NCI-H1436 treated with DMSO at 0.1 percent for 48 hours (cell line): ENCODE data around the gene RPL31.

Source experiments
- DNase-seq: peaks from one replicate; lab custom pipeline; 2025; lab: John Stamatoyannopoulos, UW

Gene RPL31

DNA sequence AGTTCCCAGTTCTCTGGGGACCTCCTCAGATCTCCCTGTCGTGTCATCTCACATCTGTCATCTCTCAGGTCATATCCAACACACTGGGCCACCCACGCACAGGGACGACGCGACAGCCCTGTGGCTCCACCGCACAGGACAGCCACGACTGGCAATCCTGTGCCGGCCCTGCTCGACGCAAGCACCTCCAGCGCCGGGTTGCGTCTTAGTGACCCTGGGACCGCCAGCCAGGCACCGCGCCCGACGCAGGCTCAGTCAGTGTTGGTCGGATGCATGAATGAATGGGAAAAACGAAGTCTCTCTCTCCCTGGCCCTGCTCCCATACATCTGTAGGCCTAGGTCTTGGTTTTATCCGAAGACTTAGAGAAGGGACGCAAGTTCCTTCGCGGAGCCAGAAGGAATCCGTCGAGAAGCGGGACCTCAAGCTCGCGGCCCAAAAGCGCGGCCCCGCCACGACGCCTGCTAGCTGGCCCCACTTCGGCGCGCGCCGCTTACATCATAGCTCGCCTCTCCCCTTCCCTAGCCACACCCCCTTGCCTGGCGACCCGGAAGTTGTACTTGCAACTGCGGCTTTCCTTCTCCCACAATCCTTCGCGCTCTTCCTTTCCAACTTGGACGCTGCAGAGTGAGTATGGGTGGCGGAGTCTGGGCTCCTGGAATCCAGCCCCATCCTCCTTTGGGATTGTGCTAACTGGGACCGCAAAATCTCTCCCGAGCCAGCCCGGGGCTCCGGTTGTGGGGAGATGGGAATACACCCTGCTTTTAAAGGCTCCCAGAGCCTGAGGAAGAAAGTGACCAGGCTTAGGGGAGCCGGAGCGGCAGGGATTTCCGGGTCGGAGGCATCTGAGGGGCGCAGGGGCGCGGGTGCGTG is at the start of gene RPL31:
Gene RPL31 (plus strand): TSS at position 599 of the 871 bp plus-strand sequence. CDS start 413 bp downstream, outside the sequence.
- peak; percentile 79 for DNase-seq

- no peak for DNase-seq
Observed at GRCh38 chr2:100952512-100952911, 49.6 kb upstream of the RPL31 start.

DNA sequence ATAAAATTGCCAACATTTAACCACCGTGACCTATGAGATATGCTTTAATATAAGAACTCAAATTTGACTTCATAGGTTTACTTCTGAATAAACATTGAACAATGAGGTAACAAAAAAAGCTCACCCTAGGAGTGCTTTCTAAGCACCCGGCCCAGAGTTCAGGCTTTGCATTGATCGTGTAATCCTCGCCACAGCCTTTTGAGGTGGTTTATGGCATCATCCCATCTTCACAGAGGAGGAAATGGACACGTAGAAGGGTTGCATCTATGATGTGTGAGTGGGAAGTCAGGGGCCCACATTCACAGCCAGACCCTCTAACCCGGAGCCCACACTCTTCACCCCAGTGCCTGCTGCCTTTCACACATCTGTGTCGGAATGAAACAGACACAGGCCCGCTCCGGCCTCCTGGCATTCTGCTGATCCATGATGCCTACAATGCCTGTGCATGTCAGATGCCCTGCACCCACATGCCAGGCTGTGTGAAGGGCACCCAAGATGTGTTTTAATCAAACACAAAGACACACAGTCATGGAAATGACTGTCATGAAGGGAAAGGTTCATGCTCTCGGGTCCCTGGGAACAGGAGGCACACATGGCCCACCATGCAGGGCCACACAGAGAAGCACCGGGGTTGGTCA is 48.6 kb upstream of the RPL31 start:
- no peak for DNase-seq

- no peak for DNase-seq
Observed at GRCh38 chr2:100954044-100954420, 48.1 kb upstream of the RPL31 start.

DNA sequence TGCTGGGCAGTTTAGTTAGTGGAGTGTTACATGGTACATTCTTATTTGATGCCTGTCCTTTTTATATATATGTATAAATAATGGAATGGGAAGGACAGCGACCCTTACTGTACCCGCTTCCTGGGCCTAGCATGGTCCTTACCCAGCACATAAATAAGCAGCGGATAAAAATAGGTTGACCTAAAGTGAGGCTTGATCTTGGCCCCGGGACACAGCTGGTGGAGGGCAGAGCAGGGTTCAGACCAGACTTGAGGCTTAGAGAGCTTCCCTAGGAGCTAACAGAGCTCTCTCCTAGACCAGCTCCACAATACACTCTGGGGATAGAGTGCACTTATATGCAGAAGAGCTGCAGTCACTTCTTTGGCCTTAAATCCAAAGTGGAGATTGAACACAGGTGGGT is 46.9 kb upstream of the RPL31 start:
- DNase-seq = no peak

- DNase-seq = no peak
Observed at GRCh38 chr2:100956081-100956480, 46.0 kb upstream of the RPL31 start.

DNA sequence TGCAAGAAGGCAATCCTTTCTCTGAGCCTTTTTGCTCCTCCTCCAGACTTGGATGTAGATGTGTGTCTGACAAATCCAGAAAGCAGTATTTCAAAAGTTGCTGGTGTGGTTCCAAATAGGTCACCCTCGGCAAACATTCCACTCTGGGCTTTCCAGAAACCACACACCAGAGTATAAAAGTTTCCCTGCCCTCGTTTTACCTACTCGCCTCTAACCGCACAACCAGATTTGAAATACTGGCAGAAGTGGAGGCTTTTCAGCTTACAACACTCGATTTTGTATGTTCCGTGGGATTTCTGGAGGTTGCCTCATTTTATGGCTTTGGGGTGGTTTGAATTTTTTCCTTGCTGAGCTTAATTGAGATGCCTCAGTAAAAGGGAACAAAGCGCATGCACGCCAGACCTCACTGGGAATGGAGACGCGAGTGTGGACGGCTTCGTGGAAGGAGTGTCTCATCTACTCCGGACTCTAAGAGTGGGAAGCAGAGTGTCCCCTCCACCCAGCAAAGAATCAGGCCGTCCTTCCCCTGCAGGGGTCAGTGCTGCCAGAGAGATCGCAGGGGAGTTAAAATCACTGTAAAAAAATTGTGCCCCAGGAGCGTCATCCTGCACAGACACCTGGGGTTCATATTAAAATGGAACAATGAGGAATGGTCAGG is 44.0 kb upstream of the RPL31 start:
- DNase-seq = no peak

DNA sequence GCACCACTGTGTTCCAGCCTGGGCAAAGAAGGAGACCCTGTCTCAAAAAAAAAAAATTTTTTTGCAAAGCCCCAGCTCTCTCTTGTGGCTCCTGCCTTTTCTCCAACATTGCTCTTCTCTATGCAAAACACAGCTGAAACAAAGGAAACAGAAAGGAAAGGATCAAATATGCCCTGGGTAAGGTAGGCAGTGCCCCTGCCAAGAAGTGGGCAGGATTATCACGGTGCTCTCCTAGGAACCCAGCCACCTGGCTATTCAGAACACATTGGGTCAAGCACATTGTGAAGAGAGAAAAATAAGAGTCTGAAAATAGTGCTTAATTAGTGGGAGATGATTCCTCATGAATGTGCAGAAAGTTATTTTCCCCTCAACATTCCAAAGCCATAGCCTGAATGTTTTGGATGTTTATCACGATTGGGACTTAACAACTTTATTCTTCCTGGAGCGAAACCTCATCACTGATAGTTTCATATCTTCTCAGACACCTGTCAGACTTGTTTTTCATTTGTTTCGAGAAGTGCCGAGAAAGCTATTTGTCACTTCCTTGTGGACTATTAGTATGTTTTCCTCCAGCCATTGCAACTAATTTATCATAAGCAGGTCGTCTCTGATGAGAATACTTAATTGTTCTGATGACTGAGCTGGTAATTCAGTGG is 42.7 kb upstream of the RPL31 start:
- DNase-seq = no peak

DNA sequence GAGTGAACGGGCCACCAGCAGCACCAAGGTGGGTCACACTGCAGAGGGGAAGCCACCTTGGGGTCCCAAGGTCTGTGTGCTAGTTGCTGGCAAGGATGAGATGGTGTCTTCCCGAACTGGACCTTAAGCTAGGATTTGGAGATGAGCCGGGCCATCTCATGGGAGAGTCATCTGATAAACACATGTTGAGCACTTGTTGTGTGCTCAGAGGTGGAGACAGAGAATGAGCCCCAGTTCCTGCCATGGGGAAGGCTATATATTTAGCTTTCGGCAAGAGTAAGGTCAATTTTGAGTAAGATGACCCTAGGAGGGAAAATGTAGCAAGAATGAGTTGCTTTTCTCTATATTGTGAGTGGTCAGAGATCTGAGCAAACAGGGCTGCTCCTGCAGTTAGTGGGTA is 41.4 kb upstream of the RPL31 start:
- no peak for DNase-seq

DNA sequence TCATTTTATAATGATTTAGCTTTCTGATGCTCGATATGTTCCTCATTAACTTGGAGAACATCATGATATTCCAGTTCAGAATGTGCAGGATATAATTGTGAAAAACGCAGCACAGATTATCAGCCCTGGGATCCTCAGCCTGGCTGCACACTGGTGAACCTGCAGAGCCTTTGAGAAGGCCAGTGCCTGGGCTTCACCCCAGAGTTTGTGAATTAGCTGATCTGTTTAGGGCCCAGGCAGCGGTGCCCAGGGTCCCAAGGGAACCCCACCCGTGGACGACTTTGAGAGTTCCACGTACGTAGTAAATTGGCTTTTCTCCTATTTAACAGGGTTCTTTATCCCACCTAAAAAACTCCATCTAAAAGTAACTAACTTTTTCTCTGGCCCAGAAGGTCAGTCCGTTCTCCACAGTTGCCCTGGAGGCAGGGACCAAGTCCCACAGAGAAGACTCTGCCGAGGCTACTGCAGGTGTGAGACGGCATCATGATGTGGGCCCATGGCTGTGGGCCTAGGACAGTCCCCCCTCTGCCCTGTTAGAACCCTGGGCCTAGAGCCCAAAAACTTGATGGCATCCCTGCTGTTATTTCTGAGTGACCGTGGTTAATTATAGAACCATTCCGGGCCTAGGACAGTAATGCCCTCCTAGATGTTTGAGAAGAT is 39.6 kb upstream of the RPL31 start:
- no peak for DNase-seq

DNA sequence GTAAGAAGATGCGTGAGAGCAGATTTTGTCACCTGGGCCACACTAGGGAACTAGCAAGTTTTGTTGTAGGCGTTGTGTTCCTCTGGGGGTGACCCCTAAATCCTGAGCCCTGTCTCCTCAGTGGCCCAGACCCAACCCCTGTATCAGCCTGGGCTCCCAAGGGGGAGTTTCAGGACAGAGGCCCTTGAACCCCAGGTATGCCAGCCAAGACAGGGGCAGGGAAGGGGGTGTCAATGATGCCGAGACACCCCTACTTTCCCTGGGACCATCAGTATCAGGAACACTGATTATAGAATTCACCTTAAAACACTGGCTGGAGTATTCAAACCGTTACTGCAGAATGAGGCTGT is 39.1 kb upstream of the RPL31 start:
- DNase-seq = no peak

DNA sequence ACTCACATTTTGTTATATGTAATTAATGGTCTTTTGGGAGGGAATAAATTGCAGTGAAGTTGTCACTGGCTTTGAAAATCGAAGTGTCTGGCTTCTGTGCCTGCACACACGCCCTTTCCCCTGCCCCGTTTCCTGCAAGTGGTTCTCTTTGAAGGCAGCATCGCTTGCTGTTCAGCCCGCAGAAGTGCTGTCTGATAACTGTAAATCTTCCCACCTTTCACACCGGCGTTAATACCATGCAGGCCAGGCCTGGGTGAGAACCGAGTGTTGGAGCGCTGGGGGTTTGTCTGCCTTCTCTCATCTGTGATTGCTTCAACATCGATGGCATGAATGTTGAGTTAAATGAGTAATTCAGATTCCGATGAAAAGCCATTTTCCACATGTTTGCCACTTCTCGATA is 37.9 kb upstream of the RPL31 start:
- no peak for DNase-seq

GRCh38 chr2:100964681-100965169 is 37.4 kb upstream of the RPL31 start:
- DNase-seq = no peak

DNA sequence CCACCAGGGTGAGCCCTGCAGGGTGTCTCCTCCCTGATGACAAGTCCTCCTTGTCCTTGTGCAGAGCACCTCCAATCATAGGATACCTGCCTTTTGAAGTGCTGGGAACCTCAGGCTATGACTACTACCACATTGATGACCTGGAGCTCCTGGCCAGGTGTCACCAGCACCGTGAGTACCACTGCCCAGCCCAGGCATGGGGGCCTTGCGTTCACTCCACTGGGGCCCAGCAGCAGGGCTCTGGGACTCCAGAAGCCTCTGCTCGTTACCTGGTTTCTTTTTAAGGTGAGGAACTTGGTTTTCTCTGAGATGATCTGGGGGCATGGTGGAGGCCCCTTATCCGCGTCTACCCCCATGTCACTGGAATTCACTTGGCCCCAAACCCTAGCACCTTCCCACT is 36.5 kb upstream of the RPL31 start:
- DNase-seq = no peak

- no peak for DNase-seq
Observed at GRCh38 chr2:100967716-100968115, 34.4 kb upstream of the RPL31 start.

DNA sequence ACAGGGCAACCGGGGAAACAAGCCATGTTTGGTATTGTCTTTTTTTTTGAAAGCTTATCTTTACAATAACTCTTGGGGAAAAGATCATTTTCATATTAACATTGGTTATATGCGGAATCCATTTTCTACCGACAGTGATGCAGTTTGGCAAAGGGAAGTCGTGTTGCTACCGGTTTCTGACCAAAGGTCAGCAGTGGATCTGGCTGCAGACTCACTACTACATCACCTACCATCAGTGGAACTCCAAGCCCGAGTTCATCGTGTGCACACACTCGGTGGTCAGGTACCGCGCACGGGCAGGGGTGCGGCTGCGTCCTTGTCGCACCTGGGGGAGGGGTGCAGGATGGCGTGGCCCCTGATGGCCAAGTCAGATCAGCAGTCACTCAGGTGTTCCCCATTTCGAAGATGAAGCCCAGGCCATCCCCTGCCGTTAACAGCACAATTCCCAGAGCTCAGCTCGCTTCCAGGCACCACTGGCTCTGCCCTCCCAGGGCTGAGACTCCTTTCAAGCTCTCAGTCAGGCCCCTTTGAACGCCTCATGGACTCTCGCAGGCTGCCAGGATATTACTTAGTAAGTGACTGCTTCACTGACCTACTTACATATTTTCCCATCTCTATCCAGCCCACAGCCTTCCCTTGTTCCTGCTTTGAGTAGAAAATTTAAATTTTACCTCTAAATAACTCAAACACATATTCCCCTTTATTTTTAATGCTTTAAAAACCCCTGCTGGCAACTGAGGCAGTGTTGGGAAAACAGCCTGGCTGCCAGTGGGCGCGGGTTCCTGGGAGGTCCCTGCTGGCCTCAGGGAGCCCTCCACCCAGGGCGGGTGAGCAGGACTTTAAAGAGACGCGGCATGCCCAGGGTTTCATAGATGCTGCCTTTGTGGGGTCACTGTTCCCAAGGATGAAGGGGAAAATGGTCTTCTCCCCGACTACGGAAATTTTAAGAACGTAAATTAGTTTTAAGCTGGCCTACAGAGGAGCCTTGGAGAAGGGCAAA is 33.6 kb upstream of the RPL31 start:
- DNase-seq = no peak

DNA sequence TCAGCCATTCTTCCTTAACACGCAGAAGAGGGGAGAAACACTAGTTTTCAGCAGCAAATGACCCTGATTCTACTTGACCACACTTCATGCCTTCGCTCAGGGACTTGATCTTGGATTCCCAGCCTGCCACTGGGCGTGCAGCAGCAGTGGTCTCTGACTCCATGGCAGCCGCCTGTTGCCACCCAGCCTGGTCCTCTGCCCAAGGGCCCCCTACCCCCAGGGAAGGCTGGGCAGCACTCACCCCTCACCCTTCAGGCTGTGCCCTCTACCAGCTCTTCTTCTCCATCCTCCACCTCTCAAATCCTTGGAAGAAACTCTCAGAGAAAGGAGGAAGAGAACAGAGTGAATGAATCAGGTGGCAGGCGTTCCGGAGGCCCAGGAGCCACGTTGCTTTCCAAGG is 32.1 kb upstream of the RPL31 start:
- DNase-seq = no peak

DNA sequence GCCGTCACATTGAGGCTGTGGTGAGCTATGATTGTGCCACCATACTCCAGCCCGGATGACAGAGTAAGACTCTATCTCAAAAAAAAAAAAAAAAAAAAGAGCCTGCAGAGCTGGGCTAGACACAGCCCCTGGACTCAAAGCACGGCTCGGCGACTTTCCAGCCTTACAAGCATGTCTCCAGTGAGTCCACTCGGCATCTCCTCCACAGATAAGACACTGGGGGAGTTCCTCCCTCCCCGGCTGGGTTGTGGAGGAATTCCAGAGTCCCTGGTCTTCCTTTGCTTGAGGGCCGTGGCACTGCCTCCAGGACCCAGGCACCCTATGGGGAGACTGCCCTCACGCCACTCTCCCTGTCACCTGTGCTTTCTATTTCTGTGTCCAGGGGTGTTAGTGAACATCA is 30.9 kb upstream of the RPL31 start:
- DNase-seq = no peak

DNA sequence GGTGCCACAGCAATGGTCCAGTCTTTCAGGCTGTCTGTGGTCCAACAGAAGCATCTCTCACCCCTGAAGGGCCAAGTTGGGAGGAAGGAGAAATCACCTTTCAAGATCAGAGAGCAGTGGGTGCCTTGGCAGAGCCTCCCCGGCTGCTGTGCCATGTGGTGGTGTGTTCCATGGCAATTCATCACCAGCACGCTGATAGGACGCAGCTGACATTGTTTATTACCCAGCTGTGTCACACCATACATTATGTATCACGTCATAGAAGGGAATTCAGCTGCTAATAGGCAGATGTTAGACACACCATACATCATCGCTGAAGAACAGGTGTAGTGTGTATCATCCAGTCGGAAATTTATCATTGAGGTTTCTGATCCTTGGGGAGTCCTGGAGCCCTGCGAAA is 29.6 kb upstream of the RPL31 start:
- no peak for DNase-seq

DNA sequence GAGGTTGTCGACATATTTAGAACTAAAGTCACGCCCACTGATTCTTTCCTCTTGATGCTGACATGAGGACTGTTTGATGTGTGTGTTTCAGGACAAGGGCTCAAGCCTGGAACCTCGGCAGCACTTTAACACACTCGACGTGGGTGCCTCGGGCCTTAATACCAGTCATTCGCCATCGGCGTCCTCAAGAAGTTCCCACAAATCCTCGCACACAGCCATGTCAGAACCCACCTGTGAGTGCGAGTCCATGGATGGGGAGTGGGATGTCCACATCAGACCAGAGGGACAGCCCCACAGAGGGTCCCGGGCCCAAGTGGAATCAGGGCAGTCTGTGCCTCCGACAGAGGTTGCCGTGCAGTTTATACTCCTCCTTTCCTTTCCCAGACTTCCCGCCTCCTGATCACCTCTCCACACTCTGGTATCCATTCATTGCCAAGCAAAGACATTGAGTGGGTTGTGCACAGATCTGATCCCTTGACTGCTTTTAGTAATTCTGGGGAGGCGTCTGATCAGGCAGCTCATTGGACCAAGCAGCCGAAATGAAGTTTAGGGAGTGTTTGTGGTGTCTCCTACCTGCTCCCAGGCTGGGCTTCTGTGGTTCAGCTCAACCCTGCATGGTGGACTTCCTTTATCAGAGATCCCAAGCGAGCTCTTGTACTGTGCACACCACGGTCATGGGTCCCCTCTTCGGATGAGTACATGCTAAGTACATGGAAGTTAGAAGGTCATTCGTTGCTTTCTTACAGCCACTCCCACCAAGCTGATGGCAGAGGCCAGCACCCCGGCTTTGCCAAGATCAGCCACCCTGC is 27.2 kb upstream of the RPL31 start:
- DNase-seq = no peak
